DMS114 treated with DMSO at 0.1 percent for 48 hours (cell line): Measurements from ENCODE around the gene CAMTA1.

Source experiments
- DNase-seq: peaks from one replicate; lab custom pipeline; 2025; ENCODE audit not compliant: unreplicated experiment; lab: John Stamatoyannopoulos, UW

The CAMTA1 gene

DNA sequence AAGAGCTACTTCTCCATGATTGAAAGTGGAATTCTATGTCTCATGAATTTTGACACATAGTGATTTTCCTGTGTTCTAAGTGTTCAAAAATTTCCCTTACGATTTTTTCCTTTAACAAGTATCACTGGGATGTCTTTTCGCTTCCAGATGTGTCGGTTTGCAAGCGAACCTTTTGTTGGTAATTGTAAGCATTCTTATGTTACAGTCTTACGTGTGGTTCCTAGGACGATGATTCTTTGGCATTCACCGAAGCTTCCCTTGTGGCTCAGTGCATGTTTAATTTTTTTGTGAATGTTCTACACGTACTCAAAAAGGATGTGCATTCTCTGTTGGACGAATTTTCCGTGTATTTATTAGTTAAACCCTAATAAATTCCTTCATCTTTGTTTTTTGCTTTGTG, 211.6 kb downstream of the CAMTA1 start:
- DNase-seq = no peak

DNA sequence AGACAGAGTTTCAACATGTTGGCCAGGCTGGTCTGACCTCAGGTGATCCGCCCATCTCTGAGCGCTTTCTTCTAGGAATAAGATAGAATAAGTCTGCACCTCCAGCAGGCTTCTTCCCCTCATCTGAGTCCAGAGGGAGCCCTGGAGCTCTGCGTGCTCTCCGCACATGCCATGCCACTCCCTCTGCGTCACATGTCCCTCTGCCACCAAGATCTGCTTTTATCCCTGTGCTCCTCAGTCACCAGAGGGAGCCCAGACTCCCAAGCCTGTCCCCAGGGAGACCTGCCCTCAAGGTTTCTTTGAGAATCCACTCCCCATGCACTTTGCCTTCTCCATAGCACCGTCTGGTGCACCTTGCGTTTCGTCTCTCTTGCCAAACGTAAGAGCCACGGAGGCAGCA, 213.0 kb downstream of the CAMTA1 start:
- DNase-seq = no peak

GRCh38 chr1:6999826-7000225, 214.6 kb downstream of the CAMTA1 start:
- DNase-seq = no peak

- no peak for DNase-seq
Measured at GRCh38 chr1:7000720-7001119, 215.5 kb downstream of the CAMTA1 start.

DNA sequence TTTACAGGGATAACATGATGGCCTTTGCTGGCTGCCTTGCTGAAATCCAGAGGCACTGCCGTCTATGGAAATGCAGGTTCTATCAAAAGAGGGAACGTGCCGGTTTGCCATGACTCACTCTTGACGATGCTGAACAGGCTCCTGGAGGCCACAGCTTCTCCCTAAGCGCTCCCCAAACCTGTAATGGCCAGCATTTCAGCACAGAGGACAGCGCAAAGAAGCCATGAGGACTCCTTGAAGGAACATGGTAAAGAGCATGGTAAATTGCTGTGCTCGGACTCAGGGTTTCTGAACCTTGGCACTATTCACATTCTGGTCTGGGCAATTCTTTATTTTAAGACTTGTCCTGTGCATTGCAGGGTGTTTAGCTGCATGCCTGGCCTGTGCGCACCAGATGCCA, 217.5 kb downstream of the CAMTA1 start:
- no peak for DNase-seq

GRCh38 chr1:7003676-7004075, 218.4 kb downstream of the CAMTA1 start:
- no peak for DNase-seq

- no peak for DNase-seq
Measured at GRCh38 chr1:7004181-7004580, 218.9 kb downstream of the CAMTA1 start.

GRCh38 chr1:7005762-7006161, 220.5 kb downstream of the CAMTA1 start:
- DNase-seq = no peak

GRCh38 chr1:7006996-7007871, 222.0 kb downstream of the CAMTA1 start:
- DNase-seq = no peak

- DNase-seq = no peak
Measured at GRCh38 chr1:7007902-7008301, 222.6 kb downstream of the CAMTA1 start.

GRCh38 chr1:7008331-7008730, 223.1 kb downstream of the CAMTA1 start:
- no peak for DNase-seq

GRCh38 chr1:7008975-7009740, 223.9 kb downstream of the CAMTA1 start:
- DNase-seq = no peak

- no peak for DNase-seq
Measured at GRCh38 chr1:7009741-7010525, 224.7 kb downstream of the CAMTA1 start.

DNA sequence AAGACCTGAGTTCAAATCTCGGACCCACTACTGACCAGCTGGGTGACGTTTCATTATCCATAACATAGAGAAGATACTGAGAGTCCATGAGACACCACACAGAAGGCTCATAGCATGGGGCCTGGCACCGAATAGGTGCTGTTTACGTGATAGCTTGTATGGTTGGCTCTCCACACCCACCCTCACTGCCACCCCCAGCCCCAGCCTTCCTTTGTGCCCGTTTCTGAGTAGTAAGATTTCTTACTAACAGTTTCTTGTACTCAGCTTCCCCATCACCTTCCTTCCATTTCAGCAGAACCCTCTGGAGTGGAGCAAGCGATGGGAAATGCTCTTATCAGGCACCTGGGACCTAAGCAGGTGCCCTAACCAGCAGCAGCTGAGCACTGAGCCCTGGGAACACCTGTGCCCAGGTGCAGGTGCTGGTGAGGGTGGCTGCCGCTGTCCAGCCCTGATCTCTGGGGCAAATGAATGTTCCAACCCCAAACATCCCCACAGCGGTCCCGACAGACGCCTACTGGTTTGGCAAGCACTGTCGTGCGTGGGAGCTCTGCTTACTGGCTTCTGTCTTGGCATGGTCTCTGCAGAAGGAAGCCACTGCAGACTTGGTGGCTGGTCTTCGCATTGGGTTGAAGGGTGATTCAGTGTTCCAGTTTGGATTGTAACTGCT, 225.4 kb downstream of the CAMTA1 start:
- no peak for DNase-seq

DNA sequence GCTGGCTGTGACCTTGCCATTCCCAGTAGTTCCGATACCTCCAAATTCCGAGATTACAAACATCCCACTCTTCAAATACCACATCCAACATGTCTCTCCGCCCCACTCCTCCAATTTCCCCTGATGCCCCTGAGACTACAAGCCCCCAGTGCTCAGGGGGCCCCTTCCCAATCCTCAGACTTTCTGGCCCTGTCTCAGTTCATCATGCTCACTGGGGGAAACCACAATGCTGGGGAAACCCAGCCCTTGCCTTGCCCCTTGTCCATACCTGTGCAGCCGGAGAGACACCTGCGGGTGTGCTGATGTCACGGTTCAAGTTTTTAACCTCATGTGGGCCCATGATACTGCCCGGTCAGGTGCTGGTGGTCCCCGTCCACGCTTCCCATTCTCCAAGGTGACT, 226.6 kb downstream of the CAMTA1 start:
- DNase-seq = no peak

DNA sequence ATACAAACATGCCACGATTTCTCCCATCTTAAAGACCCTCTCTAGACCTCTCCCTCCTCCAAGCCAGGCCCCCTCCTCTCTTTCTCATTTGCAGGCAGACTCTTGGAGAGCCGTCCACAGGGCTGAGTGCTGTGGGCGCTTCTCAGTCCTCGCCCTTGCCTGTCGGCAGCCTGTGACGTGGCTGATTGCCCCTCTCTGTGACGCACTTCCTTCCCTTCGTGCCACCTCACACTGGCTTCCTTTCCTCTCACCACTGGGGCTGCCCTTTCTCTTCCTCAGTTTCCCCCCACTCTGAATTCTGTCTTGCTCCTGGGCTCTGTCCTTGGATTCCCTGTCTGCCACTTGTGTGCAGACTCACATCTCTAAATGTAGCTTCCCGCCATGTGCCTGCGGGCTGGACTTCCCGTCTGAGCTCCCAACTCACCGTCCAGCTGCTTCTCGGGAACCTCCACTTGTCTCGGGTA, 227.2 kb downstream of the CAMTA1 start:
- DNase-seq = no peak

- no peak for DNase-seq
Measured at GRCh38 chr1:7013833-7014639, 228.8 kb downstream of the CAMTA1 start.

- no peak for DNase-seq
Measured at GRCh38 chr1:7014640-7014930, 229.3 kb downstream of the CAMTA1 start.

- no peak for DNase-seq
Measured at GRCh38 chr1:7015022-7015421, 229.8 kb downstream of the CAMTA1 start.

DNA sequence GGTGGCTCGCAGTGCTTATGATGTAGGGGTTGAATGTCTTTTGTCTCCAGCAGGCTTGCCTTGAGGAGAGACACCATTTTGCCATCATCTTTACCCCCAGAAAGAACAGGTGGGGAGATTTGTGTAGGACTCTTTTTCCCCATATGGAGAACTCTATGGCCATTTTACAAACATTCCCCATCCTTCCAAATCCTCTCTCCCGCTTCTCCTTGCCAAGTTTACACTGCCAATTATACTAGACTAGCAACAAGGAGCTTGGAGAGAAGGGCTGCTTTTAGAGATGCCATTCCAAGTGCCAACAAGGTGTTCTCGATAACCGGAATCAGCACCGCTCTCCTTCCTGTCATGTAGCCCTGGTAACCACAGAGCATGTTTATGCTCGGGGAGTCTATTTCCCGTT, 233.1 kb downstream of the CAMTA1 start:
- no peak for DNase-seq
